Left kidney (tissue), 2 donors: Measurements from ENCODE around the gene RAPGEF3. TPM values are rescaled to one million over a fixed set of nuclear protein-coding genes. Genes with fewer than 3 reads are reported as not detected.

Experiments
- DNase-seq: peaks from one replicate; pipeline ENCODE4 v3.0.0-alpha.2; 2013
- polyA plus RNA-seq: library from polyadenylated mRNA; unstranded; fragments of 120-200 nt; gene quantifications from one replicate; pipeline ENCODE4 v1.2.1, GENCODE V29; 2013; ENCODE audit not compliant: insufficient read length

Gene RAPGEF3
- polyA plus RNA-seq, 1 donor, result 61.2 TPM

GRCh38 chr12:47698631-47699030 is 60.0 kb downstream of the RAPGEF3 start:
- DNase-seq, result no peak

GRCh38 chr12:47698055-47698454 is 60.6 kb downstream of the RAPGEF3 start:
- no peak for DNase-seq

- DNase-seq, result no peak
Measured at GRCh38 chr12:47689215-47689614, 69.5 kb downstream of the RAPGEF3 start.

- DNase-seq, result no peak
Measured at GRCh38 chr12:47687636-47688035, 71.0 kb downstream of the RAPGEF3 start.

- DNase-seq, result peak; percentile 22
Measured at GRCh38 chr12:47686645-47687240, 71.9 kb downstream of the RAPGEF3 start.

Other genes with a start within 250 kb of the RAPGEF3 start
- 54.1 TPM for gene RPAP3, start 52.9 kb downstream of the RAPGEF3 start, polyA plus RNA-seq
- 0.40 TPM for gene ENDOU, start 33.4 kb downstream of the RAPGEF3 start, polyA plus RNA-seq
- 57.5 TPM for gene SLC48A1, start 14.4 kb upstream of the RAPGEF3 start, polyA plus RNA-seq
- gene HDAC7, start 61.0 kb upstream of the RAPGEF3 start, polyA plus RNA-seq, result 80.9 TPM
- gene VDR, start 146.1 kb upstream of the RAPGEF3 start, polyA plus RNA-seq, result 3.1 TPM
- gene TMEM106C, start 204.7 kb upstream of the RAPGEF3 start, polyA plus RNA-seq, result 134 TPM
- 50.3 TPM for gene COL2A1, start 245.6 kb upstream of the RAPGEF3 start, polyA plus RNA-seq